ENCODE measurements around the gene GPC4.
A peak's percentile ranks its signal among the peaks of the same experiment; 100 is the strongest.

The GPC4 gene

DNA sequence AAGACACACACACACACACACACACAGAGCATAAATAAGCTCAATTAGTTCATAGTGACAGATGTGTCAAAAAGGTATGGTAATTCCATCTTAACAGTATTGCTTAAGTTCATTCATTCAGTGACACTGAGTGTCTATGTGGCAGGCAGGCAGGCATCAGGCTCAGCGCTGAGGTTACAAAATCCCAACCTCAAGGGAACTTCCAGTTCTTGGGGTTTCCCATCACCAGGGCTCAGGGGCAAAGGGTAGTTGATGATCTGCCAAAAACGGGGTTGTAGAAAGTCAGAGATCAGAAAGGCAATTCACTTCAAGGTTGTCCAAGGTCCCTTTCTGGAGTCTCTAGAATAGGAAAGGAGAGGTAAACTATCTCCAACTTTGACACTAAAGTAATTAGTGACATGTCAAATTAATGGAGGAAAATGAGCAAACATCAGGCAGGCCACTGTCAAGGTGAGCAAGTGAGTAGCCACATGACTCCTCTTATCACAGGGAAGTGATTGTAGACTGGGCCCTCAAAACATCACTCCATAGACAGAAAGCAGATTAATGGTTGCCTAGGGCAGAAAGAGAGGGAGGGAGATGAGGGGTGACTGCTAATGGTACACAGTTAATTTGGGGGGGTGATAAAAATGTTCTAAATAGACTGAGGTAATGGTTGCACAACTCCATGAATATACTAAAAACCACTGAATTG is 41.8 kb downstream of the GPC4 start:
- TF ChIP-seq, protein P1, sequence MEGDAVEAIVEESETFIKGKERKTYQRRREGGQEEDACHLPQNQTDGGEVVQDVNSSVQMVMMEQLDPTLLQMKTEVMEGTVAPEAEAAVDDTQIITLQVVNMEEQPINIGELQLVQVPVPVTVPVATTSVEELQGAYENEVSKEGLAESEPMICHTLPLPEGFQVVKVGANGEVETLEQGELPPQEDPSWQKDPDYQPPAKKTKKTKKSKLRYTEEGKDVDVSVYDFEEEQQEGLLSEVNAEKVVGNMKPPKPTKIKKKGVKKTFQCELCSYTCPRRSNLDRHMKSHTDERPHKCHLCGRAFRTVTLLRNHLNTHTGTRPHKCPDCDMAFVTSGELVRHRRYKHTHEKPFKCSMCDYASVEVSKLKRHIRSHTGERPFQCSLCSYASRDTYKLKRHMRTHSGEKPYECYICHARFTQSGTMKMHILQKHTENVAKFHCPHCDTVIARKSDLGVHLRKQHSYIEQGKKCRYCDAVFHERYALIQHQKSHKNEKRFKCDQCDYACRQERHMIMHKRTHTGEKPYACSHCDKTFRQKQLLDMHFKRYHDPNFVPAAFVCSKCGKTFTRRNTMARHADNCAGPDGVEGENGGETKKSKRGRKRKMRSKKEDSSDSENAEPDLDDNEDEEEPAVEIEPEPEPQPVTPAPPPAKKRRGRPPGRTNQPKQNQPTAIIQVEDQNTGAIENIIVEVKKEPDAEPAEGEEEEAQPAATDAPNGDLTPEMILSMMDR (IDR thresholded peaks at IDR 0.05; ENCODE audit: low read depth, low read length): no peak
- no peak overlapping the region for H3K4me3 ChIP-seq (replicated peaks in 1 of 2; ENCODE audit: low read depth in 2 of 2, low read length in 2 of 2)
- DNase-seq (ENCODE audit: low read depth in 2 of 2): no peak

DNA sequence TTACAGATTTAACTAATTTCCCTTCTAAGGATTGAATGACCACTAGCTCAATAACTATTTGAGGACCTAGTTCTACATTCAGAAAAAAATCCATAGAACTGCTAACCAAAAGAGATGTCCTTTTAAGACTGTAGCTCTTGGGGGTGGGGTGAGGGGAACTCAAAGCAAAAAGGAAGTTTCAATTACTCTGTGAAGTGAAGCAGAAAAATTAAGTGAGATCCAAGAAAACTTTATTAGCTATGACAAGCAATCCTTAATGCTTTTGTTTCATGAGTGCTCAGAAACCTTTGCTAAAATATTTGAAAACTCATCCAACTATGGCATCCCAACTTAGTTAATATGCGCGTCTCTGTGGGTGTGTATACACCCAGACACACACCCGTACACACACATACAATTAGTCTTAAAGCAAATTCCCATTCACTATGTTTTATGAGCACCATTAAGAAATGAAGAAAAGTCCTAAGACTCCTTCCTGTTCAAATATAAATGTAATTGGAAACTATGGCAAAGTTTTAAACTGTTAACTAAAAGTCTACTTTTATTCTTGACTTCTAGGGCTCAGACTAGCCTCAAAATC is 44.5 kb downstream of the GPC4 start:
- TF ChIP-seq, protein P1 (IDR thresholded peaks at IDR 0.05; ENCODE audit: low read depth, low read length): no peak
- no peak overlapping the region for H3K4me3 ChIP-seq (replicated peaks in 1 of 2; ENCODE audit: low read depth in 2 of 2, low read length in 2 of 2)
- no peak for DNase-seq (ENCODE audit: low read depth in 2 of 2)

DNA sequence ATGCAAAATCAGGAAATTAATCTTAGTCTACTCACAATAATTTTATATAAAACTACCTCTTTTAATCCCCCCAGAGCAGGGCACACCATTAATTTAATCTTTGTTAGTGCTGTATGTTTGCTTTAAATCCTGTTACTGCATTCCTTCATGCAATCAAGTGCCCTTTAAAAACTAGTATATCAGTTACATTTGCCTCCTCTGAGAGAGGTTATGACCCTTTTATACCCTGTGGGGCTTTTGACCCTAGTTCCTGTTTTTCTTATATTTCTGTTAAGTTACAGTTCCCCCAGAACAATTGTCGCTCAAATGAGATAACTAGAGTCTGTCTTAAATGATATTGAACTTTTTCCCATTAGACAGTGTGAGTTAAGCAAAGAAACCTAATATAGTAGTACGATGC is 46.2 kb downstream of the GPC4 start:
- TF ChIP-seq, protein P1 (IDR thresholded peaks at IDR 0.05; ENCODE audit: low read depth, low read length): no peak
- DNase-seq (ENCODE audit: low read depth in 2 of 2): no peak
- H3K4me3 ChIP-seq (replicated peaks in 1 of 2; ENCODE audit: low read depth in 2 of 2, low read length in 2 of 2): no peak overlapping the region

DNA sequence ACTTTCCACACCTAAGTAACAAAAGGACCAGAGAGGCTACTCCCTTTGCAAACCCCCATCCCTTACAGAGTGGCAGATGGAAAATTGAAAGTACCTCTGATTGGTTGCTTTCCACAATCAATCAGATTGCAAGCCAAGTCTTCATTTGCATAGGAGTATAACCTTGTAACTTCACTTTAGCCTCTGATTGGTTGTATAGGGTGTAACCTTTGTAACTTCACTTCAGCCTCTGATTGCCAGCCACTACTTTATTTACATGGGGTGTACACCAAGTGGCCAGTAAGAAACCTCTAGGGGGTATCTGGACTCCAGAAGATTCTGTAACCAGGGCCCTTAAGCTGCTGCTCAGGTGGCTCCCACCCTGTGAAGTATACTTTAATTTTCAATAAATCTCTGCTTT is 48.6 kb downstream of the GPC4 start:
- no peak overlapping the region for H3K4me3 ChIP-seq (replicated peaks in 1 of 2; ENCODE audit: low read depth in 2 of 2, low read length in 2 of 2)
- TF ChIP-seq, protein P1 (IDR thresholded peaks at IDR 0.05; ENCODE audit: low read depth, low read length): no peak
- DNase-seq (ENCODE audit: low read depth in 2 of 2): no peak

- TF ChIP-seq, protein P1 (IDR thresholded peaks at IDR 0.05; ENCODE audit: low read depth, low read length): no peak
- DNase-seq (ENCODE audit: low read depth in 2 of 2): no peak
- no peak overlapping the region for H3K4me3 ChIP-seq (replicated peaks in 1 of 2; ENCODE audit: low read depth in 2 of 2, low read length in 2 of 2)
Observed at GRCh38 chrX:133365871-133366611, 49.2 kb downstream of the GPC4 start.

- DNase-seq (ENCODE audit: low read depth in 2 of 2): peak in 1 of 2 donors; percentile 0
- no peak overlapping the region for H3K4me3 ChIP-seq (replicated peaks in 1 of 2; ENCODE audit: low read depth in 2 of 2, low read length in 2 of 2)
- TF ChIP-seq, protein P1 (IDR thresholded peaks at IDR 0.05; ENCODE audit: low read depth, low read length): no peak
Observed at GRCh38 chrX:133364865-133365264, 50.4 kb downstream of the GPC4 start.

Data from cardiac fibroblast (primary cell).